Stimulated activated memory B cell treated with anti-CD40 and anti-IgM and Interleukin-4, amounts not matched to agents 10 μg/mL and 1 μg/mL and 100 μg/mL, for 72 hours (primary cell): ENCODE measurements around the gene TSC2.
"Not testable (repeated sequence)": the region's sequence is repeated elsewhere in the genome, so short reads cannot be mapped to it uniquely, and the experiment has no call there.

ENCODE experiments used
- ATAC-seq: fragments of 150-1000 bp; cut with Tn5 transposase; 2 replicates; pipeline ENCODE4 v1.10.0; 2021
- H3K27ac Mint-ChIP-seq: one replicate; pipeline ENCODE4 v1.8.0; 2022; ENCODE audit warnings: mild to moderate bottlenecking, mixed read lengths
- H3K27me3 Mint-ChIP-seq: one replicate; pipeline ENCODE4 v1.8.0; 2022; ENCODE audit warnings: mixed read lengths
- H3K36me3 Mint-ChIP-seq: one replicate; pipeline ENCODE4 v1.8.0; 2022; ENCODE audit warnings: mixed read lengths
- H3K4me1 Mint-ChIP-seq: one replicate; pipeline ENCODE4 v1.8.0; 2022; ENCODE audit warnings: mixed read lengths
- H3K4me3 Mint-ChIP-seq: one replicate; pipeline ENCODE4 v1.8.0; 2022; ENCODE audit warnings: mild to moderate bottlenecking, moderate library complexity, mixed read lengths
- H3K9me3 Mint-ChIP-seq: one replicate; pipeline ENCODE4 v1.8.0; 2022; ENCODE audit warnings: mixed read lengths

Gene TSC2

GRCh38 chr16:2114885-2115590 is 67.3 kb downstream of the TSC2 start:
- H3K4me3 Mint-ChIP-seq, ATAC-seq, H3K27me3 Mint-ChIP-seq, H3K4me1 Mint-ChIP-seq, H3K27ac Mint-ChIP-seq, H3K9me3 Mint-ChIP-seq: not testable (repeated sequence)
- peaks cover 15% of the 10 kb centered on the region for H3K36me3 Mint-ChIP-seq

GRCh38 chr16:2115591-2115973 is 67.8 kb downstream of the TSC2 start:
- H3K9me3 Mint-ChIP-seq = no peaks in the 10 kb centered on the region
- no peak overlapping the region for H3K27ac Mint-ChIP-seq
- ATAC-seq = no peak
- no peaks in the 10 kb centered on the region for H3K27me3 Mint-ChIP-seq
- no peak overlapping the region for H3K4me3 Mint-ChIP-seq
- peaks cover 15% of the 10 kb centered on the region for H3K36me3 Mint-ChIP-seq
- H3K4me1 Mint-ChIP-seq = peaks cover 4% of the 10 kb centered on the region

GRCh38 chr16:2116428-2116827 is 68.6 kb downstream of the TSC2 start:
- H3K27me3 Mint-ChIP-seq, ATAC-seq: not testable (repeated sequence)

GRCh38 chr16:2117341-2117740 is 69.6 kb downstream of the TSC2 start:
- not testable (repeated sequence) for ATAC-seq, H3K27ac Mint-ChIP-seq, H3K4me3 Mint-ChIP-seq, H3K27me3 Mint-ChIP-seq, H3K36me3 Mint-ChIP-seq, H3K9me3 Mint-ChIP-seq
- peaks cover 18% of the 10 kb centered on the region for H3K4me1 Mint-ChIP-seq

More at GRCh38 chr16:2116428-2116827, 68.6 kb downstream of the TSC2 start:
- peaks cover 13% of the 10 kb centered on the region for H3K4me1 Mint-ChIP-seq
- not testable (repeated sequence) for H3K4me3 Mint-ChIP-seq, H3K36me3 Mint-ChIP-seq, H3K27ac Mint-ChIP-seq, H3K9me3 Mint-ChIP-seq

- not testable (repeated sequence) for H3K27me3 Mint-ChIP-seq, H3K4me3 Mint-ChIP-seq, ATAC-seq, H3K27ac Mint-ChIP-seq, H3K36me3 Mint-ChIP-seq, H3K9me3 Mint-ChIP-seq
- peaks cover 18% of the 10 kb centered on the region for H3K4me1 Mint-ChIP-seq
Measured at GRCh38 chr16:2117960-2118722, 70.4 kb downstream of the TSC2 start.

- not testable (repeated sequence) for H3K27ac Mint-ChIP-seq, H3K9me3 Mint-ChIP-seq, H3K36me3 Mint-ChIP-seq, H3K4me3 Mint-ChIP-seq, H3K27me3 Mint-ChIP-seq
- H3K4me1 Mint-ChIP-seq = peaks cover 32% of the 10 kb centered on the region
- peak; percentile 59 for ATAC-seq
Measured at GRCh38 chr16:2121325-2121724, 73.5 kb downstream of the TSC2 start.

GRCh38 chr16:2121853-2122252 is 74.1 kb downstream of the TSC2 start:
- ATAC-seq = no peak
- H3K27ac Mint-ChIP-seq = no peak overlapping the region

GRCh38 chr16:2122429-2122828 is 74.6 kb downstream of the TSC2 start:
- Mint-ChIP-seq H3K27ac (no peak overlapping the region), H3K36me3 (no peaks in the 10 kb centered on the region), H3K4me3 (no peak overlapping the region), H3K4me1 (peaks cover 41% of the 10 kb centered on the region), H3K9me3 (no peaks in the 10 kb centered on the region), H3K27me3 (no peaks in the 10 kb centered on the region)
- ATAC-seq = no peak

More at GRCh38 chr16:2121853-2122252, 74.1 kb downstream of the TSC2 start:
- Mint-ChIP-seq H3K9me3 (no peaks in the 10 kb centered on the region), H3K4me3 (no peak overlapping the region), H3K4me1 (peaks cover 35% of the 10 kb centered on the region), H3K36me3 (no peaks in the 10 kb centered on the region), H3K27me3 (no peaks in the 10 kb centered on the region)

- not testable (repeated sequence) for H3K4me3 Mint-ChIP-seq, H3K27ac Mint-ChIP-seq, ATAC-seq, H3K9me3 Mint-ChIP-seq, H3K36me3 Mint-ChIP-seq, H3K27me3 Mint-ChIP-seq
- peaks cover 44% of the 10 kb centered on the region for H3K4me1 Mint-ChIP-seq
Measured at GRCh38 chr16:2122934-2123683, 75.3 kb downstream of the TSC2 start.

GRCh38 chr16:2123706-2124376 is 76.1 kb downstream of the TSC2 start:
- peaks cover 51% of the 10 kb centered on the region for H3K4me1 Mint-ChIP-seq
- H3K27me3 Mint-ChIP-seq, H3K36me3 Mint-ChIP-seq, H3K27ac Mint-ChIP-seq, H3K4me3 Mint-ChIP-seq, ATAC-seq, H3K9me3 Mint-ChIP-seq: not testable (repeated sequence)

- not testable (repeated sequence) for ATAC-seq, H3K36me3 Mint-ChIP-seq, H3K27ac Mint-ChIP-seq, H3K4me3 Mint-ChIP-seq, H3K9me3 Mint-ChIP-seq, H3K27me3 Mint-ChIP-seq
- peaks cover 51% of the 10 kb centered on the region for H3K4me1 Mint-ChIP-seq
Measured at GRCh38 chr16:2124377-2124693, 76.5 kb downstream of the TSC2 start.

- H3K4me3 Mint-ChIP-seq, H3K9me3 Mint-ChIP-seq, ATAC-seq, H3K27ac Mint-ChIP-seq, H3K36me3 Mint-ChIP-seq, H3K27me3 Mint-ChIP-seq: not testable (repeated sequence)
- peaks cover 51% of the 10 kb centered on the region for H3K4me1 Mint-ChIP-seq
Measured at GRCh38 chr16:2124694-2125444, 77.1 kb downstream of the TSC2 start.

- H3K4me1 Mint-ChIP-seq = peaks cover 46% of the 10 kb centered on the region
- not testable (repeated sequence) for H3K9me3 Mint-ChIP-seq, H3K36me3 Mint-ChIP-seq, ATAC-seq, H3K27me3 Mint-ChIP-seq, H3K4me3 Mint-ChIP-seq, H3K27ac Mint-ChIP-seq
Measured at GRCh38 chr16:2125609-2126008, 77.8 kb downstream of the TSC2 start.

GRCh38 chr16:2126161-2126743 is 78.5 kb downstream of the TSC2 start:
- H3K27ac Mint-ChIP-seq, H3K36me3 Mint-ChIP-seq, ATAC-seq, H3K27me3 Mint-ChIP-seq, H3K4me3 Mint-ChIP-seq, H3K9me3 Mint-ChIP-seq: not testable (repeated sequence)
- H3K4me1 Mint-ChIP-seq = peaks cover 40% of the 10 kb centered on the region
